Neural cell (in vitro differentiated cells): ENCODE measurements around the gene EFEMP1. TPM values are rescaled to one million over a fixed set of nuclear protein-coding genes. Genes with fewer than 3 reads are reported as not detected.

Source experiments
- H2AFZ ChIP-seq: fragments of 200-600, 300-800 bp; sonication (generic), shearing (Covaris generic); 2 replicates; pipeline ENCODE4 v1.6.0; 2014; ENCODE audit warnings: low read depth, mild to moderate bottlenecking, antibody characterized with exemption, low read length, moderate library complexity
- H3F3A ChIP-seq: fragments of 200-600 bp; shearing (Covaris generic); 2 replicates; pipeline ENCODE4 v1.6.1; 2016; ENCODE audit warnings: mild to moderate bottlenecking, moderate library complexity, mixed read lengths, antibody characterized with exemption, low read length; ENCODE audit not compliant: insufficient read depth, poor library complexity, severe bottlenecking
- H3K27ac ChIP-seq: fragments of 200-600, 300-800 bp; sonication (generic), shearing (Covaris generic); 2 replicates; pipeline ENCODE4 v1.5.1; 2014; ENCODE audit warnings: mild to moderate bottlenecking, low read length, moderate library complexity
- H3K27me3 ChIP-seq: fragments of 300-800, 200-600 bp; sonication (generic), shearing (Covaris generic); 2 replicates; pipeline ENCODE4 v1.6.0; 2014; ENCODE audit warnings: mild to moderate bottlenecking, low read depth, low read length, moderate library complexity; ENCODE audit not compliant: insufficient read depth
- H3K36me3 ChIP-seq: fragments of 300-800, 200-600 bp; sonication (generic), shearing (Covaris generic); 2 replicates; pipeline ENCODE4 v1.5.1; 2014; ENCODE audit warnings: mild to moderate bottlenecking, antibody characterized with exemption, low read length, moderate library complexity; ENCODE audit not compliant: insufficient read depth
- H3K4me2 ChIP-seq: fragments of 300-800, 200-600 bp; sonication (generic), shearing (Covaris generic); 2 replicates; pipeline ENCODE4 v1.6.0; 2014; ENCODE audit warnings: mild to moderate bottlenecking, low read length
- H3K4me3 ChIP-seq: fragments of 300-800, 200-600 bp; sonication (generic), shearing (Covaris generic); 2 replicates; pipeline ENCODE4 v1.5.1; 2014; ENCODE audit warnings: mild to moderate bottlenecking, low read length, moderate library complexity
- H3K79me2 ChIP-seq: fragments of 200-600 bp; shearing (Covaris generic); replicated peaks from 2 replicates; pipeline ENCODE4 v1.6.0; 2014; ENCODE audit warnings: mild to moderate bottlenecking, low read length, moderate library complexity; ENCODE audit not compliant: insufficient read depth
- H3K9ac ChIP-seq: fragments of 300-800, 200-600 bp; sonication (generic), shearing (Covaris generic); 2 replicates; pipeline ENCODE4 v1.6.1; 2016; ENCODE audit warnings: mild to moderate bottlenecking, low read length, mixed read lengths
- H3K9me2 ChIP-seq: fragments of 200-600 bp; shearing (Covaris generic); 2 replicates; pipeline ENCODE4 v1.6.1; 2016; ENCODE audit warnings: mild to moderate bottlenecking, low read length, mixed read lengths; ENCODE audit not compliant: insufficient read depth
- H3K9me3 ChIP-seq: fragments of 200-600, 300-800 bp; sonication (generic), shearing (Covaris generic); 2 replicates; pipeline ENCODE4 v1.6.1; 2016; ENCODE audit warnings: mild to moderate bottlenecking, mixed run types, low read length, moderate library complexity, mixed read lengths
- H4K20me1 ChIP-seq: fragments of 200-600 bp; shearing (Covaris generic); 2 replicates; pipeline ENCODE4 v1.6.1; 2016; ENCODE audit warnings: mild to moderate bottlenecking, mixed run types; ENCODE audit not compliant: insufficient read depth
- EP300 ChIP-seq: fragments of 450-650 bp; conservative IDR thresholded peaks from 2 replicates; pipeline ENCODE4 v1.6.1; 2014; ENCODE audit warnings: antibody characterized with exemption, mild to moderate bottlenecking, moderate library complexity; ENCODE audit not compliant: poor library complexity, severe bottlenecking
- EZH2 ChIP-seq: fragments of 200-600, 300-800 bp; shearing (Covaris generic), sonication (generic); IDR thresholded peaks from 2 replicates; pipeline ENCODE4 v1.6.1; 2014; ENCODE audit warnings: antibody characterized with exemption, low read length, borderline replicate concordance, mild to moderate bottlenecking; ENCODE audit not compliant: insufficient read depth, poor library complexity, severe bottlenecking
- MXI1 ChIP-seq: fragments of 450-650 bp; conservative IDR thresholded peaks from 2 replicates; pipeline ENCODE4 v1.6.1; 2014; ENCODE audit warnings: antibody characterized with exemption, mild to moderate bottlenecking; ENCODE audit not compliant: poor library complexity, severe bottlenecking
- POLR2AphosphoS5 ChIP-seq: IDR thresholded peaks from 2 replicates; pipeline ENCODE4 v1.6.1; 2012
- RAD21 ChIP-seq: fragments of 450-650 bp; conservative IDR thresholded peaks from 2 replicates; pipeline ENCODE4 v1.6.1; 2014; ENCODE audit warnings: antibody characterized with exemption, mild to moderate bottlenecking, moderate library complexity
- SMC3 ChIP-seq: fragments of 450-650 bp; conservative IDR thresholded peaks from 2 replicates; pipeline ENCODE4 v1.6.1; 2014; ENCODE audit warnings: antibody characterized with exemption, mild to moderate bottlenecking, moderate library complexity; ENCODE audit not compliant: poor library complexity
- TAF1 ChIP-seq: IDR thresholded peaks from 2 replicates; pipeline ENCODE4 v1.6.1; 2012; ENCODE audit warnings: low read depth
- polyA plus RNA-seq: library from polyadenylated mRNA; depleted of rRNA; stranded (reverse); fragments of >200 nt; gene quantifications from 2 replicates; pipeline ENCODE4 v1.2.3, GENCODE V29; 2014
- TF ChIP-seq, protein P1 (sequence below): IDR thresholded peaks from 2 replicates; pipeline ENCODE4 v1.6.1; 2012; ENCODE audit warnings: borderline replicate concordance

Gene EFEMP1
- polyA plus RNA-seq, 1 donor from 2014 or later: 2.7 TPM

DNA sequence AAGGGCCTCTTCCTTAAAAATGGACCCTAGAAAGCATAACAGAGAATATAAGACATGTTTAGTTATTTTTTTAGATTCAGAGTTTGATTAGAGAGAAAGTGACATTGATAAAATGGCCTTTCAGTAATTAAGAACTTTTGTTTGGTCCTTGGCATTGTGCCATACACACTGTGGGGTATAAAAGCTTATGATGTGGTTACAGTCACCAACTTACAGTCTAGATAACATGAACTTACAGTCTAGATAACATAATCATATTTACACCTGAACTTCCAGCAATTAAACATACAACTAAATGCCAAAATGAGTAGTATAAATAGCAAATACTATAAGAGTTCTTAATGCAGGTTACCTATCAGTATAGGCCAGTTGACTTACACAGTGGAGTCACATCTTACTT lies 25.6 kb upstream of the EFEMP1 start:
- Histone ChIP-seq H3F3A (no peaks in the 10 kb centered on the region), H4K20me1 (no peaks in the 10 kb centered on the region), H3K79me2 (no peaks in the 10 kb centered on the region), H3K4me2 (no peak overlapping the region), H2AFZ (no peak overlapping the region), H3K9me3 (no peaks in the 10 kb centered on the region), H3K27ac (no peak overlapping the region), H3K27me3 (no peaks in the 10 kb centered on the region), H3K36me3 (no peaks in the 10 kb centered on the region), H3K9me2 (no peaks in the 10 kb centered on the region), H3K9ac (no peak overlapping the region), H3K4me3 (no peak overlapping the region)
- TF ChIP-seq EP300 (no peak), MXI1 (no peak), EZH2 (no peak), SMC3 (no peak)
- TF ChIP-seq, protein P1, sequence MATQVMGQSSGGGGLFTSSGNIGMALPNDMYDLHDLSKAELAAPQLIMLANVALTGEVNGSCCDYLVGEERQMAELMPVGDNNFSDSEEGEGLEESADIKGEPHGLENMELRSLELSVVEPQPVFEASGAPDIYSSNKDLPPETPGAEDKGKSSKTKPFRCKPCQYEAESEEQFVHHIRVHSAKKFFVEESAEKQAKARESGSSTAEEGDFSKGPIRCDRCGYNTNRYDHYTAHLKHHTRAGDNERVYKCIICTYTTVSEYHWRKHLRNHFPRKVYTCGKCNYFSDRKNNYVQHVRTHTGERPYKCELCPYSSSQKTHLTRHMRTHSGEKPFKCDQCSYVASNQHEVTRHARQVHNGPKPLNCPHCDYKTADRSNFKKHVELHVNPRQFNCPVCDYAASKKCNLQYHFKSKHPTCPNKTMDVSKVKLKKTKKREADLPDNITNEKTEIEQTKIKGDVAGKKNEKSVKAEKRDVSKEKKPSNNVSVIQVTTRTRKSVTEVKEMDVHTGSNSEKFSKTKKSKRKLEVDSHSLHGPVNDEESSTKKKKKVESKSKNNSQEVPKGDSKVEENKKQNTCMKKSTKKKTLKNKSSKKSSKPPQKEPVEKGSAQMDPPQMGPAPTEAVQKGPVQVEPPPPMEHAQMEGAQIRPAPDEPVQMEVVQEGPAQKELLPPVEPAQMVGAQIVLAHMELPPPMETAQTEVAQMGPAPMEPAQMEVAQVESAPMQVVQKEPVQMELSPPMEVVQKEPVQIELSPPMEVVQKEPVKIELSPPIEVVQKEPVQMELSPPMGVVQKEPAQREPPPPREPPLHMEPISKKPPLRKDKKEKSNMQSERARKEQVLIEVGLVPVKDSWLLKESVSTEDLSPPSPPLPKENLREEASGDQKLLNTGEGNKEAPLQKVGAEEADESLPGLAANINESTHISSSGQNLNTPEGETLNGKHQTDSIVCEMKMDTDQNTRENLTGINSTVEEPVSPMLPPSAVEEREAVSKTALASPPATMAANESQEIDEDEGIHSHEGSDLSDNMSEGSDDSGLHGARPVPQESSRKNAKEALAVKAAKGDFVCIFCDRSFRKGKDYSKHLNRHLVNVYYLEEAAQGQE: no peak

GRCh38 chr2:55948176-55948923 lies 24.8 kb upstream of the EFEMP1 start:
- no peaks in the 10 kb centered on the region for H4K20me1 ChIP-seq
- no peak overlapping the region for H3K27ac ChIP-seq
- no peaks in the 10 kb centered on the region for H3K27me3 ChIP-seq
- H3K4me3 ChIP-seq: no peak overlapping the region
- no peaks in the 10 kb centered on the region for H3K36me3 ChIP-seq
- no peak overlapping the region for H3K4me2 ChIP-seq
- H3K9ac ChIP-seq: no peak overlapping the region
- H3K79me2 ChIP-seq: no peaks in the 10 kb centered on the region
- no peak overlapping the region for H2AFZ ChIP-seq
- H3K9me3 ChIP-seq: no peaks in the 10 kb centered on the region
- no peaks in the 10 kb centered on the region for H3F3A ChIP-seq
- TF ChIP-seq SMC3 (no peak), POLR2AphosphoS5 (no peak), MXI1 (no peak), TAF1 (no peak), RAD21 (no peak)
- H3K9me2 ChIP-seq: no peaks in the 10 kb centered on the region

DNA sequence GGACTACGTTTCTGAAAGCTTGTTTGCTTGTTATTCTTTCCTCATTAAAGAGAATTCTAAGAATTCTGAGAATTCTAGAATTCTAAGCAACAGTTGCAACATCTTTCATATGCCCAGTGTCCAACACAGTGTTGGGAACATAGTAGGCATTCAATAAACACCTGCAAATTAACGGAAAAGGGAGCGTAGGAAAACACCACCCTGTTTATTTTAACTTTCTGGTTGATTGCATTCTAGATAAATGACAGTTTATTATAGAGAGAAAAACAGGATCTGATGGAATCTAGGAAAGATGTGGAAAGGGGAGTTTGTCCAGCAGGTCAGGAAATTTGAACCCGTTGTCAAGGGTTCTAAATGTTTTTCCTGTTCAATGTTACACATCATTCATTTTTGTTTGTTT lies 24.2 kb upstream of the EFEMP1 start:
- no peaks in the 10 kb centered on the region for H3K27me3 ChIP-seq
- no peaks in the 10 kb centered on the region for H3K36me3 ChIP-seq
- H3K4me2 ChIP-seq: no peak overlapping the region
- no peaks in the 10 kb centered on the region for H4K20me1 ChIP-seq
- no peak overlapping the region for H3K4me3 ChIP-seq
- no peaks in the 10 kb centered on the region for H3K79me2 ChIP-seq
- no peaks in the 10 kb centered on the region for H3K9me3 ChIP-seq
- no peak overlapping the region for H2AFZ ChIP-seq
- TF ChIP-seq, protein P1: no peak
- no peak for TF ChIP-seq EP300
- no peak overlapping the region for H3K27ac ChIP-seq
- H3K9me2 ChIP-seq: no peaks in the 10 kb centered on the region
- no peaks in the 10 kb centered on the region for H3F3A ChIP-seq
- no peak overlapping the region for H3K9ac ChIP-seq
